Glomerular visceral epithelial cell (primary cell): ENCODE data around the gene TUBB1.
A peak's percentile ranks its signal among the peaks of the same experiment; 100 is the strongest.

Source experiments
- DNase-seq: peaks from one replicate; pipeline ENCODE4 v3.0.0-alpha.2; 2016; ENCODE audit errors: extremely low spot score

TUBB1 gene

GRCh38 chr20:59042796-59043631, 23.8 kb downstream of the TUBB1 start:
- DNase-seq: peak; percentile 97

DNA sequence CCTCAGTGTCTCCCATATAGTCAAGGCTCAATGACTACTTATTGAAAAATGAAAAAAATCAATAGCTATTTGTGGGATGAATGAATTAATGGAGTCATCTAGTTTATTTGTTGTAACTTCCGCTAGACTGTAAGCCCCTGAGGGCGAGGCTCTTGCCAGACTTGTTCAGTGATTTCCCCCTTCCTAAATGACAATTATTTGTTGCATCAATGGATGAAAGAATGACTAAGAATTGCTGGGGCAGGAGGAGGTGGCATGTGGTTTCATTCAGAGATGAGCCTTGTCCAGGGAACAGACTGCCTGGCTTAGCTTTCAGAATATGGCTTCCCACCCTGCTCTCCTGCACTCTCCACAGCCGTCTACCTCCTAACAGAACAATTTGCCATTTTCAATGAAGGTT, 24.5 kb downstream of the TUBB1 start:
- DNase-seq: no peak

GRCh38 chr20:59044295-59044694, 25.1 kb downstream of the TUBB1 start:
- DNase-seq: no peak

DNA sequence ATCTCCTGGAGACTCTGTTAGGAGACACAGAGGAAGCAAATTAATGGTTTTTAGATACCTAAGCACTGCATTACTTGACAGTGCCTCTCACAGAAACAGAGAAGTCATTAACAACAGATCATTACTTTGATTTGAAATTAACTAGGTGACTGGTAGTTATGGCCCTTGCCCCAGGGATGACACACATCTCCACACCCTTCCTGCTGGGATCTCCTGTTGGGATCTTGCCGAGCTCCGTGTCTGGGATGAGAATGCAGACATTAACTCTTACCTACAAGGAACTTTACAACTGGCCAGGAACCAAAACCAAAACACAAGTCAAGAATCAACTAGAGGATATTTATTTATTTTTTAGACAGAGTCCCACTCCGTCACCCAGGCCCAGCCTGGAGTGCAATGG, 25.6 kb downstream of the TUBB1 start:
- DNase-seq: no peak

DNA sequence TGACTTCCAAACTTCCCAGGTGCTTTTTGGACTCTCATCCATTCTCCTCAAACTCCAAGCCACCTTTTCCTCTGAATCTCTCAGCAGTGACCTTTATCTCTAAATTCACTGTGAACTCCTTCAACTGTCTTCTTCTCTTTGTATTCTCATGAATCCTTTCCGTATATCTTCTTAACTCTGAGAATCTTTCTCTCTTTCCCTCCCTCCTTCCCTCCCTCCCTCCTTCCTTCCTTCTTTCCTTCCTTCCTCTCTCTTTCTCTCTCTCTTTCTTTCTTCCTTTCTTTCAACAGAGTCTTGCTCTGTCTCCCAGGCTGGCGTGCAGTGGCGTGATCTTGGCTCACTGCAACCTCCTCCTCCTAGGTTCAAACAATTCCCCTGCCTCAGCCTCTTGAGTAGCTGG, 27.6 kb downstream of the TUBB1 start:
- DNase-seq: no peak

- DNase-seq: no peak
Observed at GRCh38 chr20:59047938-59048680, 28.9 kb downstream of the TUBB1 start.

DNA sequence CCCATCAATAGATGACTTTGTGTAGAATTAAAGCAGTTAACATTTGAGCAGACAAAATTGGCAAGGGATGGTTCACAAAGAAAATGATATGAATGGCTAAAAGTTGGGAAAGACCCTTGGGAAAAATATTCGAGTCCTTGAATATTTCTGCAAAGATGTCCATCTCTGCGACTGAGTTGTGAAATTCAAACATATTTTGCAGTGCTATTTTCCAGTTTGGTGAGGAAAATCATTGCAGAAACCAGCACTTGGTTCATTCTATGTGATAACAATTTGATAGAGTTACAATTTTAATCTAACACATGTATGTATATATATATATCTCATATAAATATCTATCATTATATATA, 29.4 kb downstream of the TUBB1 start:
- no peak for DNase-seq

DNA sequence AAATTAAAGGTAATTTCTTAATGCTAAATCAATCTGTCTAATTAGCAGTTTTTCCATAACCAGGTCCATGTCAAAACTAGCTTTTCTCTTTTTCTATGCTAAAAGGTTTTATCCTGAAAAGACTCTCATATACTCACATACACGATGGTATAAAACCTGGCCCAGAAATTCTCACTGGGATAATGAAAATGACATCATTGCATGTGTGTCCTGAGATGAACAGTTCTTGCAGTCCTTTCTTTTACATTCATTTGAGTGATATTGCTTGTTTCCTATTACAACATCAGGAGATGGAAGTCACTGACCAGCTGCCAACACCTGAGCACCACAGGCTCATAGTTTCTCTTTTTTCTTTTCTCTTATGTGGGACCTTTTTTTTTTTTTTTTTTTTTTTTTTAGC, 31.2 kb downstream of the TUBB1 start:
- no peak for DNase-seq

- no peak for DNase-seq
Observed at GRCh38 chr20:59051666-59052185, 32.5 kb downstream of the TUBB1 start.

- no peak for DNase-seq
Observed at GRCh38 chr20:59055302-59055701, 36.1 kb downstream of the TUBB1 start.

DNA sequence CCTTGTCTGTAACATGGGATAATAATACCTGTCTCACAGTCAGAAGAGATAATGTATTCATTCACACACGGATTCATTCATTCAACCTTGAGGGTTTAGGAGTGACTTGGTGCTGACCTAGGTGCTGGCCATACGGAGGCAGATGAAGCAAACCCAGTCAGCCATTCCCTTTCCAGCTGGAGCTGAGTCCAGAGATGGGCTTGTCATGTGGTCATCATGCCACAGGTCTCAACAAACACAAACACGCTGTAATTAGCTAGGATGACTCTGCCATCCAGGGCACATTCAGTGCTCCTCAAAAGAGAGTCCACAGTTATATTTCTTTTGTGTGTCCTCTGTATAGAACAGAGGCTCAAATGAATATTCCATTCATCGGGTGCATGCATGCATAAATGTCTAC, 42.9 kb downstream of the TUBB1 start:
- DNase-seq: no peak

DNA sequence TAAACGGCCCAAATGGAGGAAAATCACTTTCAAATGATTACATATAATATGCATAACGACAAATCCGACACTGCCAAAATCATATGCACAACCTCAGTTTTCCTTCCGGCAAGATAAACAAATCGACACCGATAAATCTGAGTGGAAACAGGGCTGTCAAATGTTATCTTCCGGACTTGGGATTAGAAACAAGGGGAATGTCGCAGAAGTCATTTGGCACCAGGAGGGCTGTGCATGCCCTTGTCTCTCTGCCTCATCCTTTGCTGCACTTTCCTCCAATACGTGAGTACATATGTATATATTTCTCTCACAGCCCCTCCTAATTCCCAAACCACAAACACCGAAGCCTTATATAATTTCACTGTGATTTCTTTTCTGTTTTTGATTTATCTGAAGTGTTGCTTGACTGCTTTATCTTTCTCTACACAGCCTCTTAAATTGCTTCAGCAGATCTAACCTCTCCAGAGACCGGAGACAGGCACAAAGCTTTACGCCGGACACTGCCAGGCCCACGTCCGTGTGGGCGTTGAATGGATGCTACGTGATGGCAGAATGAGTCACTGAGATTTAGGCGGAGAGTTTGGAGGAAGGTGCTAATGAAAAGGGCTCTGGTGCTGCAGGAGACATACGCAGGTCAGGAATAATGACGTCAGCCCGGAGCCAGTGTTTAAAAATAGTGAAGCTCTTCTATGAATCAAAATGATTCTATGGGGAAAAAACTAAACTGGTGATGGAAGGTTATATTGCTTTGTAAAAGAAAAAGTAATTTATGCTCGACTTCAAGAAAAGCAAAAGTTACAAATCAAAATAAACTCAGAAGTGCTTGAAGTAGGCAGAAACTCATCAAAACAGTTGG, 44.4 kb downstream of the TUBB1 start:
- DNase-seq: no peak

GRCh38 chr20:59064214-59064722, 45.0 kb downstream of the TUBB1 start:
- DNase-seq: no peak

- DNase-seq: no peak
Observed at GRCh38 chr20:59068534-59068933, 49.3 kb downstream of the TUBB1 start.

- DNase-seq: no peak
Observed at GRCh38 chr20:59069026-59069425, 49.8 kb downstream of the TUBB1 start.

- DNase-seq: no peak
Observed at GRCh38 chr20:59071216-59071615, 52.0 kb downstream of the TUBB1 start.

DNA sequence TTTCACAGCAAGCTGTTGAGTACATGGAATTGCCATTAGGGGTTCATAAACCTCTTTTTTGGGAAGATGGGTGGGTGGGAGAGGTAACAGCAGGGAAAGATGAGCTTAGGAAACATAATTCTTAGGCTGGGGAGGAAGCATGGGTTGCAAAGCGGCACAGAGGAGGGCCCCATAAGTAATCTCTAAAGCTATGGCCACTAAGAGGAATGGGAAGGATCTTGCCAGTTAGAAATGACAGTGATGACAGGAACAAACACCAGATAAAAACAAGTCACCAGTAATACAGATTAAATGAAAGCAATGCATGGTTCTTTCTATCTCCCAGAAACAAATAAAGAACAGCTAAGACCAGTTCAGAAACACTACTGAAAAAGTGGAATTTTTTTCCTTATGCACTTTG, 54.4 kb downstream of the TUBB1 start:
- no peak for DNase-seq

DNA sequence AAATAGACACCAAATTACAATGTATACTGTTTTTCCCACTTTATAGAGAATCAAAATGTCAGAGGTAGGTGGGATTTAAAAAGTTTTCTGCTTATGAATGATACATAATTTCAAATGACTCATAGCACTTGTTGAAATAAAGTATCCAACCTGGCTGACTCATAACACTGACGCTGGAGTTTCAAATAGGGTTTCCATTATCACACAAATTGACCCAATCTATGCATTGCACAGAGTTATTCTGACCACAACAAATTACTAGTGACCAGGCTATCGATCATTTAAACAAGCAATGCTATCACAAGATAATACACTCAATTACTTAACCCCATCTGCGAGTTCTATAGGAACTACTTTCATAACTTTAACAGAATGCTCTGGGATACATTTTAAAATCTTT, 55.2 kb downstream of the TUBB1 start:
- DNase-seq: no peak

- DNase-seq: no peak
Observed at GRCh38 chr20:59075934-59076508, 56.8 kb downstream of the TUBB1 start.
